ENCODE data around the gene ANAPC15. TPM values are rescaled to one million over a fixed set of nuclear protein-coding genes. Genes with fewer than 3 reads are reported as not detected.
A peak's percentile ranks its signal among the peaks of the same experiment; 100 is the strongest.

ANAPC15 gene
- total and polyA plus RNA-seq, 2 experiments from 2014 or later = 52.1 to 117 TPM

GRCh38 chr11:72111300-72112142, 974 bp downstream of the ANAPC15 start:
- Mint-ChIP-seq H3K27ac (peak overlapping the region; percentile 100), H3K4me1 (peaks cover 10% of the 10 kb centered on the region), H3K36me3 (ENCODE audit: low read depth) (peaks cover 7% of the 10 kb centered on the region; the same call in 2 of the 3 replicates), H3K4me3 (peak overlapping the region; percentile 93), H3K27me3 (ENCODE audit: insufficient read depth, low read depth, poor library complexity) (peaks cover 15% of the 10 kb centered on the region), H3K9me3 (no peaks in the 10 kb centered on the region; the same call in 1 of the 3 replicates)
- Histone ChIP-seq H3K9me2 (ENCODE audit: insufficient read depth) (peaks cover 19% of the 10 kb centered on the region), H2AFZ (no peak overlapping the region), H3K79me2 (replicated peaks; ENCODE audit: insufficient read depth) (no peaks in the 10 kb centered on the region), H3K27me3 (ENCODE audit: insufficient read depth) (peaks cover 9% of the 10 kb centered on the region), H3K4me3 (peak overlapping the region; percentile 49), H3K36me3 (ENCODE audit: insufficient read depth) (no peaks in the 10 kb centered on the region), H3K4me2 (peak overlapping the region; percentile 77), H3F3A (replicated peaks; ENCODE audit: low read depth) (no peaks in the 10 kb centered on the region), H3K4me1 (ENCODE audit: insufficient read depth) (peaks cover 7% of the 10 kb centered on the region; the same call in 1 of the 2 replicates), H4K20me1 (replicated peaks; ENCODE audit: insufficient read depth) (no peaks in the 10 kb centered on the region), H3K27ac (ENCODE audit: low read depth) (peak overlapping the region; percentile 21; the same call in 1 of the 2 replicates)
- TF ChIP-seq EZH2phosphoT487 (IDR thresholded peaks at IDR 0.05; ENCODE audit: unreplicated experiment) (no peak), ZNF114 (CRISPR knock-in tag; IDR thresholded peaks at IDR 0.05) (no peak), NANOG (IDR thresholded peaks at IDR 0.05; ENCODE audit: borderline replicate concordance) (no peak), ETS1 (IDR thresholded peaks at IDR 0.05) (no peak), CTCF (conservative IDR thresholded peaks at IDR 0.05; ENCODE audit: low read depth in 2 of 2) (no peak), ZNF462 (CRISPR knock-in tag; IDR thresholded peaks at IDR 0.05) (no peak), ZNF331 (CRISPR knock-in tag; IDR thresholded peaks at IDR 0.05; ENCODE audit: low read depth) (no peak), CREB1 (CRISPR knock-in tag; IDR thresholded peaks at IDR 0.05; ENCODE audit: low read depth) (no peak), REST (IDR thresholded peaks at IDR 0.05; ENCODE audit: unreplicated experiment) (no peak)
- peak; percentile 4; the same call in 1 of the 3 replicates for ATAC-seq
- DNase-seq (ENCODE audit: low spot score) = no peak

Data from GM23338 (cell line).